Thymus (tissue), 11 donors: Measurements from ENCODE around the gene KIAA1191. TPM values are rescaled to one million over a fixed set of nuclear protein-coding genes. Genes with fewer than 3 reads are reported as not detected.

Experiments
- DNase-seq, 9 donors: peaks; one replicate each; pipeline ENCODE4 v3.0.0-alpha.2; 2013; ENCODE audit warnings: low spot score in 9 of 9, low read depth in 6 of 9, missing footprints in 1 of 9
- H3K27ac ChIP-seq, 2 donors: one replicate each; pipeline ENCODE4 v1.5.1; 2013; ENCODE audit warnings: control low read depth in 1 of 2, low read depth in 1 of 2, low read length in 1 of 2, mild to moderate bottlenecking in 1 of 2, moderate library complexity in 1 of 2
- H3K27me3 ChIP-seq, 2 donors: one replicate each; pipeline ENCODE4 v1.5.1; 2013; ENCODE audit warnings: low read length in 1 of 2; ENCODE audit not compliant: control insufficient read depth in 2 of 2, insufficient read depth in 1 of 2
- H3K36me3 ChIP-seq, 2 donors: one replicate each; pipeline ENCODE4 v1.5.1; 2013; ENCODE audit warnings: low read length in 1 of 2, mild to moderate bottlenecking in 1 of 2, moderate library complexity in 1 of 2; ENCODE audit not compliant: control insufficient read depth in 2 of 2, insufficient read depth in 2 of 2
- H3K4me1 ChIP-seq, 2 donors: one replicate each; pipeline ENCODE4 v1.5.1; 2013; ENCODE audit warnings: low read length in 2 of 2; ENCODE audit not compliant: control insufficient read depth in 2 of 2, insufficient read depth in 2 of 2
- H3K4me3 ChIP-seq, 2 donors: one replicate each; pipeline ENCODE4 v1.5.1; 2013; ENCODE audit warnings: low read length in 2 of 2, control low read depth in 1 of 2, mild to moderate bottlenecking in 1 of 2
- H3K9me3 ChIP-seq, 2 donors: one replicate each; pipeline ENCODE4 v1.5.1; 2013; ENCODE audit warnings: low read length in 1 of 2, mild to moderate bottlenecking in 1 of 2; ENCODE audit not compliant: control insufficient read depth in 2 of 2, insufficient read depth in 1 of 2
- WGBS: extraction: QIAGEN DNeasy Blood & Tissue Kit; methylation state at CpG from one replicate; pipeline ENCODE4 v1.1.7; 2013; 5-methylcytosine and 5-hydroxymethylcytosine counted together
- polyA plus RNA-seq: library from polyadenylated mRNA; stranded (reverse); fragments of 200-250 nt; gene quantifications from one replicate; pipeline ENCODE4 v1.2.3, GENCODE V29; 2013
- total RNA-seq: library from RNA; stranded (reverse); fragments of 120-200 nt; gene quantifications from one replicate; pipeline ENCODE4 v1.2.4, GENCODE V29; 2013
- donor health status: healthy.

KIAA1191 gene
- total and polyA plus RNA-seq, 2 donors: 36.4 to 56.0 TPM

DNA sequence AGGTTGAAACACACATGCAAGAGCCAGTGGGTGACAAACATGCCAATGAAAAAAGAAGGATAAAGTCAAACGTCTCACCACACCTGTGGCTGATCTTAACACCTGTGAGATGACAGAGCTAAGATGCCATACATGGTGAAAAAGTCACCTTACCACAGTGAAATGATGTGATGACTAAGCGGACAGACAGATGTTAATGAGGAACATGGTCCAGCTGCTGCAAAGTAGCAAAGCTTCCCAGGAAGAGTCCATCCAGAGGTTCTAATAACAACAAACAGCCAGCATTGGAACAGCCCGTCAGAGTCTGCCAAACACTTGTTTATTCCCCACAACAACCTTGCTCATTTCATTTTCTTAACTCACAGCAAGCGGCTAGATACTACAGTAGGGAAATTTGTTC is 1.9 kb downstream of the KIAA1191 start:
- Histone ChIP-seq H3K9me3 (no peaks in the 10 kb centered on the region), H3K4me3 (no peak overlapping the region), H3K27me3 (peaks cover 0 to 11% of the 10 kb centered on the region in 2 donors), H3K36me3 (peaks cover 28 to 40% of the 10 kb centered on the region in 2 donors), H3K4me1 (peaks cover 4 to 16% of the 10 kb centered on the region in 2 donors), H3K27ac (no peak overlapping the region)
- 85% methylated on average over 4 of the region's 4 CpGs for WGBS
- no peak for DNase-seq

DNA sequence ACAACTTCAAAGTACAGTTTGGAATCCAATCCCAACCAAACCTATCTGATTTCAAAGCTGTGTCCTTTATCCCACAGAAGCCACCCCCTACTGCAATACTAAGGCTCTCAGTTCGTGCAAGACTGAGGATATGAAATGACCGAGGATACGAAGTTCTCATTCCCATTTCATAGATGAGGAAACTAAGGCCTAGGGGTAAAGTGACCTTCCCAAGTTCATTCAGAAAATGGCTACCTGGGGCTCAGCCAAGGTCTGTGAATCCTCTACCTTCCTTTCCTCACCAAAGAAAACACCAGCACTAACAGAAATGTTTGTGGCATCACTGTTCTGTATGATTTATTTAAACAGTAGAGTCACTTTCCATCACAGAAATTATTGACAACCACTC is 5.4 kb downstream of the KIAA1191 start:
- Histone ChIP-seq H3K27me3 (no peaks in the 10 kb centered on the region), H3K4me1 (peaks cover 2 to 8% of the 10 kb centered on the region in 2 donors), H3K9me3 (no peaks in the 10 kb centered on the region), H3K36me3 (peaks cover 60 to 74% of the 10 kb centered on the region in 2 donors), H3K27ac (no peak overlapping the region), H3K4me3 (no peak overlapping the region)
- DNase-seq: no peak
- WGBS: 96% methylated on average over 3 of the region's 3 CpGs

DNA sequence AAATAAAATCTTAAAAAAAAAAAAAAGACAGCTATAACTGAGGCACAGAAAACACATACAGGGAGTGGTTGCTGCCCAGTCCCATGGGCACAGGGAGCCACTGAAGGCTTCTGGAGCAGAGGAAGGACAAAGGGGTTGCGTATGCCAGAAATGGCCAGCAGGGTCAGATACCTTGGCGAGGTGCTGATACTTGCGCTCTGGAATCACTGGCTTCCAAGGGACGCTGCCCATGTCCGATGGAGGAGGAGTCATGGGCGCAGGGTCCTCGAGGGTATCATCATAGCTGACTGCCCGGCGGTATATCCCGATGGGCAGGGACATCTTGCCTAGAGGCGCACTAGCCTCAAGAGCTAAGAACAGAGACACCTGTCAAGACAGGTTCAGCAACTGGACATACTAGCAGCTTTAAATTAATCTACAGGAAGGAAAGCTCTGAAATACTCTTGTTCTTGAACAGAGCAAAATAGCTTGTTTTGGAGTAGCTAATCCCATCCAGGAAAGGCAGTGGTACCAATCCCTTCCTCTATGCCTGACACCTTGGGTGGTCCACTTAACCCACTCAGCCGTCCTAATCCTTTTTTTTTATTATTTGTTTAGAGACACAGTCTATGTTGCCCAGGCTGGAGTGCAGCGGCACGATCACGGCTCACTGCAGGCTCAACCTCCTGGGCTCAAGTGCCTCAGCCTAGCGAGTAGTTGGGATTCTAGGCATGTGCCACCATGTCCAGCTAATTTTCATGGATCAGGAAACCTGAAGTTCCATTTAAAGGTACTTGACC is 6.0 kb downstream of the KIAA1191 start:
- Histone ChIP-seq H3K9me3 (no peaks in the 10 kb centered on the region), H3K4me3 (no peak overlapping the region), H3K36me3 (peaks cover 65 to 77% of the 10 kb centered on the region in 2 donors), H3K27me3 (no peaks in the 10 kb centered on the region), H3K27ac (no peak overlapping the region), H3K4me1 (peaks cover 2 to 5% of the 10 kb centered on the region in 2 donors)
- WGBS: 98% methylated on average over 16 of the region's 16 CpGs
- DNase-seq: no peak

DNA sequence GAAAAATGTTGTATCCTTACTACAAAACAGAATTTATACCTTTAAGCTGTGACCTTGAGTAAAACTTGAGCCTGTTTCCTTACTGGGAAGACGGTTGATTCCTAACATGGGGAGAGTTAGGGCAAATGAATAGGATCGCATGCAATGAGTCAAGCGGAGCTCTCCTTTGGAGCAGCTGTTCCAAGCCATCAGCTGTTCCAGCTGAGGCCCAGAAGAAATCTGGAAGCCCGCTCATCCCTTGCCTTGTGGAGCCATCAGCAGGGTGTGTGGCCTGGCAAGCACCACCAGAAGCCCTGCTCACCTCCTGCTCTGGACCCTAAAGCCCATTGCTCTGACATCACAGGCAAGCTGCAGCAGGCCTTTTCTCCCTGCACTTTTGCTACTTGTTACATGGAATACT is 8.0 kb downstream of the KIAA1191 start:
- Histone ChIP-seq H3K27ac (no peak overlapping the region), H3K4me1 (no peaks in the 10 kb centered on the region), H3K9me3 (no peaks in the 10 kb centered on the region), H3K4me3 (no peak overlapping the region), H3K36me3 (peaks cover 79 to 91% of the 10 kb centered on the region in 2 donors), H3K27me3 (no peaks in the 10 kb centered on the region)
- 96% methylated on average over 4 of the region's 4 CpGs for WGBS
- DNase-seq: no peak

DNA sequence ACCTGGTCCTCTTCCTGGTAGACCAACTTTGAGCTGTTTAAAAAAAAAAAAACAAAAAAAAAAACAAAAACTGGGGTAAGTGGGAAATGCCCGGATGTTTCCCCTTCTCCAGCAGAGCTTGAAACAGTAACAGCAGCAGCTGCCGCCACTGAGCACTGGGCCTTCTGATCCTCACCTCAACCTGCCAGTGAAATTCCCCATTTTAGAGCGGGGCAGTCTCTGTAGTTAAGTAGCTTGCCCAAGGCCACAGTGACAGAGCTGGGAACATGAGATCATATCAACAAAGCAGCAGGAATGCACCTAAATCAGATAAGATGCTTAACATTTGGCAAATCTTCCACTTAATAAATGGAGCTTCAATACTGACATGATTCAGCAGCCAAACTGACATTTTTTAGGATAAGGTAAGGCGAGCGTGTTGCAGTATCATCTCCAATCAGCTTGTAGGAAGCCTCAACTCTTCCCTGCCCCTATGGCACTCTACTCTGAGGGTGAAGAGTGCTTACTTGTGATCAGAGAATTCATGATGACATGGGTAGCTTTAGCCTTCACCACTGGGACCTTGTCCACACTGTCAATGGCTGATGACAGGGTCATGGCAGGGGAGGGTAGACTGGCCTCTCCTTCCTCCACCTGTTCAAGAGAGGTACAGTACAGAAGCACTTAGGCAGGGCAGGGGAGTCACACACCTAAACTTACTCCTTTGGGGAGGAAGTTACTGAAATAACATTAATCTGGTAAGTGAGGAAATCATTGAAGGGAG is 9.3 kb downstream of the KIAA1191 start:
- H3K27ac ChIP-seq: no peak overlapping the region
- H3K4me1 ChIP-seq: no peaks in the 10 kb centered on the region
- WGBS: 96% methylated on average over 5 of the region's 5 CpGs
- H3K27me3 ChIP-seq: no peaks in the 10 kb centered on the region
- DNase-seq: no peak
- H3K4me3 ChIP-seq: no peak overlapping the region
- peaks cover 89 to 94% of the 10 kb centered on the region in 2 donors for H3K36me3 ChIP-seq
- no peaks in the 10 kb centered on the region for H3K9me3 ChIP-seq

DNA sequence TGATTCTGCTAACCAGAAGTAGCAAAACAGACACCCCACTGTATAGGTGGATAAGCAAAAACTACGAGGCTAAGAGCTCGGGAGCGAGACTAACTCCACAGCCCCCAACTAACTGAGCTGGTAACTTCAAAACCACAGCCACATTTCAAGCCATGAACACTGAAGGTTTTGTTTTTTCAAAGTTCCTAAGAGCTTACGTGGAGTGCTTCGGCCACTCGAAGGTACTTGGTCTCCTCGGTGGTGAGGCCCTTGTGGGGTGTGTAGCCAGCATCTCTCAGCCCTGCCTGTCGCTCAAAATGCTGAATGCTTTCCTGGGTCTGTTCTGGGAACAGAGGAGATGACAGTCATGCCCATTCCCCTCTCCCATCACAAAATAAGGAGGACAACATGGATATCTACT is 11.1 kb downstream of the KIAA1191 start:
- WGBS: 96% methylated on average over 8 of the region's 8 CpGs
- no peaks in the 10 kb centered on the region for H3K9me3 ChIP-seq
- peaks cover 82 to 93% of the 10 kb centered on the region in 2 donors for H3K36me3 ChIP-seq
- DNase-seq: no peak
- H3K4me1 ChIP-seq: no peaks in the 10 kb centered on the region
- no peak overlapping the region for H3K27ac ChIP-seq
- no peaks in the 10 kb centered on the region for H3K27me3 ChIP-seq
- no peak overlapping the region for H3K4me3 ChIP-seq

DNA sequence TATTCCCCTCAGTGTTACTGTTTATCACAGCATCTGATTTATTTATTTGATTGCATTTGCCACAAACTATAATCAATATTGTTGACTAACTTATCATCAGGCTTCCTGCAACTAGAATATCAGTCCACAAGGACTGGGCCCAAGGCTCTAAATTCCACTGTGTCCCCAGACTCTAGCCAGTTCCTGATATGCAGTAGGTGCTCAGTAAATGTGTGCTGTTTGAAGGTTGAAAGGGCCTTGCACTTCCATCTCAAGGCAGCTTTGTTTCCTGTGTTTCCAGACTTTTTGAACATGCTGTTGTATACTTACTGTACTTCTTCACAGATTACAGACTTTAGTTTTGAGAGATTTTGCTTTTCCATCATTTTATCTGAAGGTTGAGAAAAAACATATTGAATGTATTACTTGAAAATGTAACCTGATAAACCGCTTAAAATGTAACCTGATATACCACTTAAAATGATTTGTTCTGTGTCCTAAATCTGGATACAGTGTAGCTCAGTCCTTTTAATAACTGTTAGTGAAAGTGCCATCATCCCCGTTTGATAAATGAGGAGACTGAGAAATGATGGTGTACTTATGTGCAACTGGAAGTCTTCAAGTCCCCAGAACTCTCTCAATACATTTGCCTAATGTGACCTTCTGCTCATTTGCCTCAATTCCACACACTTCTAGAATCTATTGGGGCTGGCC is 18.7 kb downstream of the KIAA1191 start:
- 94% methylated on average over 2 of the region's 2 CpGs for WGBS
- Histone ChIP-seq H3K9me3 (no peaks in the 10 kb centered on the region), H3K4me1 (no peaks in the 10 kb centered on the region), H3K36me3 (peaks cover 25 to 30% of the 10 kb centered on the region in 2 donors), H3K27me3 (no peaks in the 10 kb centered on the region), H3K4me3 (no peak overlapping the region), H3K27ac (no peak overlapping the region)
- no peak for DNase-seq

DNA sequence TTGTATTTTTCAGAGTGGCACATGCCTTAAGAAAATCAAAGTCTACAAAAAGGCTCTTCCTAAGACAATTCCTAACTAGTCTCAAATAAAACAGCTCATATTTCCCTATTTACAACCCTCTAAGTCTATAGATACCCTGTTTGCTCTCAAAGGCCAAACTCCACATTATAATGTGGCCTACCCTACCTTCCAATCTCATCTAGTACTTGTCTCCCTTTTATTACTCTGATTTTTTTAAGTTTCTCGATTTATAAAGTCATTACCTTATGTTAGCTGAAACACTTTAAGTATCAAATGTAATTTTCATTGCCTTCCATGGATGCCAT is 19.4 kb downstream of the KIAA1191 start:
- no peaks in the 10 kb centered on the region for H3K27me3 ChIP-seq
- no peak overlapping the region for H3K27ac ChIP-seq
- no peak for DNase-seq
- H3K36me3 ChIP-seq: peaks cover 23% of the 10 kb centered on the region in 2 donors
- 96% methylated on average over 1 of the region's 1 CpG for WGBS
- H3K4me1 ChIP-seq: no peaks in the 10 kb centered on the region
- H3K4me3 ChIP-seq: no peak overlapping the region
- H3K9me3 ChIP-seq: no peaks in the 10 kb centered on the region
